HUES48 (cell line): ENCODE data around the gene ITGA7.

Experiments used
- H3K27ac ChIP-seq: one replicate; pipeline ENCODE4 v1.7.0; 2013; ENCODE audit warnings: low read depth, low read length, inconsistent platforms
- H3K27me3 ChIP-seq: 2 replicates; pipeline ENCODE4 v1.6.1; 2013; ENCODE audit warnings: mild to moderate bottlenecking, low read length; ENCODE audit not compliant: control insufficient read depth, insufficient read depth
- H3K36me3 ChIP-seq: 2 replicates; pipeline ENCODE4 v1.6.1; 2013; ENCODE audit warnings: low read length; ENCODE audit not compliant: control insufficient read depth, insufficient read depth
- H3K4me1 ChIP-seq: 2 replicates; pipeline ENCODE4 v1.6.1; 2013; ENCODE audit warnings: mild to moderate bottlenecking, low read length; ENCODE audit not compliant: control insufficient read depth, insufficient read depth
- H3K4me3 ChIP-seq: 2 replicates; pipeline ENCODE4 v1.5.1; 2013; ENCODE audit warnings: mild to moderate bottlenecking, low read depth, low read length
- H3K9ac ChIP-seq: 2 replicates; pipeline ENCODE4 v1.6.1; 2013; ENCODE audit warnings: mild to moderate bottlenecking, low read depth, low read length, moderate library complexity
- H3K9me3 ChIP-seq: 2 replicates; pipeline ENCODE4 v1.6.1; 2013; ENCODE audit warnings: low read length; ENCODE audit not compliant: control insufficient read depth, insufficient read depth

The ITGA7 gene

GRCh38 chr12:55703901-55704761 lies 3.6 kb downstream of the ITGA7 start:
- Histone ChIP-seq H3K9me3 (no peaks in the 10 kb centered on the region), H3K9ac (no peak overlapping the region), H3K27me3 (peaks cover 10% of the 10 kb centered on the region; the same call in 1 of the 2 replicates), H3K4me1 (peaks cover 26% of the 10 kb centered on the region), H3K36me3 (no peaks in the 10 kb centered on the region; the same call in 1 of the 2 replicates), H3K4me3 (no peak overlapping the region), H3K27ac (no peak overlapping the region)

- no peaks in the 10 kb centered on the region for H3K9me3 ChIP-seq
- H3K4me3 ChIP-seq, result no peak overlapping the region
- H3K9ac ChIP-seq, result no peak overlapping the region
- no peaks in the 10 kb centered on the region; the same call in 1 of the 2 replicates for H3K36me3 ChIP-seq
- H3K27me3 ChIP-seq, result peaks cover 7% of the 10 kb centered on the region; the same call in 1 of the 2 replicates
- no peak overlapping the region for H3K27ac ChIP-seq
- peaks cover 18% of the 10 kb centered on the region for H3K4me1 ChIP-seq
Observed at GRCh38 chr12:55703288-55703687, 4.4 kb downstream of the ITGA7 start.

GRCh38 chr12:55702861-55703260 lies 4.8 kb downstream of the ITGA7 start:
- Histone ChIP-seq H3K4me1 (peaks cover 18% of the 10 kb centered on the region), H3K9me3 (no peaks in the 10 kb centered on the region), H3K9ac (no peak overlapping the region), H3K36me3 (peaks cover under 1% of the 10 kb centered on the region; the same call in 1 of the 2 replicates), H3K27me3 (peaks cover 7% of the 10 kb centered on the region; the same call in 1 of the 2 replicates), H3K27ac (no peak overlapping the region), H3K4me3 (no peak overlapping the region)

- no peaks in the 10 kb centered on the region for H3K27me3 ChIP-seq
- H3K4me1 ChIP-seq, result 0 out of 2 replicates have a peak, but pooled peaks cover 5% of the 10 kb centered on the region
Observed at GRCh38 chr12:55700255-55701018, 7.3 kb downstream of the ITGA7 start.

GRCh38 chr12:55699471-55700055 lies 8.1 kb downstream of the ITGA7 start:
- no peak overlapping the region for H3K27ac ChIP-seq
- no peaks in the 10 kb centered on the region for H3K4me1 ChIP-seq
- H3K27me3 ChIP-seq, result no peaks in the 10 kb centered on the region
- no peak overlapping the region for H3K4me3 ChIP-seq
- peaks cover 27% of the 10 kb centered on the region; the same call in 1 of the 2 replicates for H3K36me3 ChIP-seq
- H3K9me3 ChIP-seq, result no peaks in the 10 kb centered on the region
- no peak overlapping the region for H3K9ac ChIP-seq

More at GRCh38 chr12:55700255-55701018, 7.3 kb downstream of the ITGA7 start:
- no peak overlapping the region for H3K4me3 ChIP-seq
- H3K27ac ChIP-seq, result no peak overlapping the region
- no peaks in the 10 kb centered on the region for H3K9me3 ChIP-seq
- H3K36me3 ChIP-seq, result peaks cover 19% of the 10 kb centered on the region; the same call in 1 of the 2 replicates
- no peak overlapping the region for H3K9ac ChIP-seq

- no peak overlapping the region for H3K9ac ChIP-seq
- H3K36me3 ChIP-seq, result peaks cover 33% of the 10 kb centered on the region
- no peaks in the 10 kb centered on the region for H3K9me3 ChIP-seq
- H3K27ac ChIP-seq, result no peak overlapping the region
- no peak overlapping the region for H3K4me3 ChIP-seq
- H3K4me1 ChIP-seq, result no peaks in the 10 kb centered on the region
- no peaks in the 10 kb centered on the region for H3K27me3 ChIP-seq
Observed at GRCh38 chr12:55698965-55699364, 8.7 kb downstream of the ITGA7 start.

GRCh38 chr12:55698241-55698955 lies 9.3 kb downstream of the ITGA7 start:
- Histone ChIP-seq H3K27me3 (no peaks in the 10 kb centered on the region), H3K27ac (no peak overlapping the region), H3K36me3 (peaks cover 38% of the 10 kb centered on the region), H3K9me3 (no peaks in the 10 kb centered on the region), H3K4me3 (no peak overlapping the region), H3K4me1 (no peaks in the 10 kb centered on the region), H3K9ac (no peak overlapping the region)

GRCh38 chr12:55697686-55698085 lies 10.0 kb downstream of the ITGA7 start:
- Histone ChIP-seq H3K27me3 (no peaks in the 10 kb centered on the region), H3K36me3 (peaks cover 43% of the 10 kb centered on the region), H3K27ac (no peak overlapping the region), H3K9me3 (no peaks in the 10 kb centered on the region), H3K9ac (no peak overlapping the region), H3K4me1 (no peaks in the 10 kb centered on the region), H3K4me3 (no peak overlapping the region)

GRCh38 chr12:55696796-55697462 lies 10.8 kb downstream of the ITGA7 start:
- no peaks in the 10 kb centered on the region for H3K9me3 ChIP-seq
- H3K4me3 ChIP-seq, result no peak overlapping the region
- H3K36me3 ChIP-seq, result peaks cover 46% of the 10 kb centered on the region
- no peaks in the 10 kb centered on the region for H3K27me3 ChIP-seq
- H3K4me1 ChIP-seq, result no peaks in the 10 kb centered on the region
- H3K27ac ChIP-seq, result no peak overlapping the region
- H3K9ac ChIP-seq, result no peak overlapping the region

- no peak overlapping the region for H3K27ac ChIP-seq
- peaks cover 54% of the 10 kb centered on the region for H3K36me3 ChIP-seq
- no peak overlapping the region for H3K4me3 ChIP-seq
- H3K27me3 ChIP-seq, result no peaks in the 10 kb centered on the region
- H3K9ac ChIP-seq, result no peak overlapping the region
- no peaks in the 10 kb centered on the region for H3K9me3 ChIP-seq
- H3K4me1 ChIP-seq, result no peaks in the 10 kb centered on the region
Observed at GRCh38 chr12:55696141-55696540, 11.6 kb downstream of the ITGA7 start.
